ENCODE measurements around the gene CDH4.
A peak's percentile ranks its signal among the peaks of the same experiment; 100 is the strongest.

Gene CDH4

DNA sequence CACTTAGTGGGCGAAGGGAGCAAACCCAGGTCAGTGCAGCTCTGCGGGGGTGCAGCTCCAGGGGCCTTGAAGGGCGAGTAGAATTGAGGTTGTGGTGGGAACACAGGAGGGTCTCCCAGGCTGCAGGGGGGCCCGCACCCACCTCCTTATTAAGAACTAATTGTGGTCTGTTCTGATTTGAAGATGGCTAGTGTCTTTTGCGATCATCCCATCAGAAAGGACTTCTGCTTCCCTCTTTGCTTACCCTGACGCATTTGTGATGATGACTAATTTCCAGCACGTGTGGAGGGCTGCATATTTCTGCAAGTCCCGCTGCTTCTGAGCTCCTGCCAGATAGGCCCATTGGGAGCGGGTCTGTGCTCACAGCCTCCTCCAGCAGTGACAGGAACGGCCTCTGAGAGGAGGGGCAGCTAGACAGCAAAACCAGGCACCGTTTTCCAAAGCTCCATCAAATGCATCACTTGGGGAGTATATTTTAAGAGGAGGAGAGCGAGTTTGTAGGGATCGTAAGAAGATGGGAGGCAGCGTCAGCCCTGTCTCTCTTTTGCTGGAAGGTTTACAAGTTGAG is 268.9 kb downstream of the CDH4 start:
- Histone ChIP-seq H3K36me3 (ENCODE audit: control insufficient read depth in 2 of 2, insufficient read depth in 1 of 2, low read length in 2 of 2) (no peaks in the 10 kb centered on the region), H3K27ac (ENCODE audit: extremely low read depth, low read depth, low read length) (no peak overlapping the region), H3K9me3 (ENCODE audit: control insufficient read depth, insufficient read depth, low read depth, low read length) (no peaks in the 10 kb centered on the region), H3K4me1 (ENCODE audit: control insufficient read depth, insufficient read depth, low read length) (no peaks in the 10 kb centered on the region), H3K4me3 (ENCODE audit: low read depth, low read length) (no peak overlapping the region)
- CTCF ChIA-PET = no interaction called here
- no peak for TF ChIP-seq ZNF292 (tag by site-specific recombination; IDR thresholded peaks at IDR 0.05; ENCODE audit: borderline replicate concordance, low read depth)
- TF ChIP-seq, protein P1, sequence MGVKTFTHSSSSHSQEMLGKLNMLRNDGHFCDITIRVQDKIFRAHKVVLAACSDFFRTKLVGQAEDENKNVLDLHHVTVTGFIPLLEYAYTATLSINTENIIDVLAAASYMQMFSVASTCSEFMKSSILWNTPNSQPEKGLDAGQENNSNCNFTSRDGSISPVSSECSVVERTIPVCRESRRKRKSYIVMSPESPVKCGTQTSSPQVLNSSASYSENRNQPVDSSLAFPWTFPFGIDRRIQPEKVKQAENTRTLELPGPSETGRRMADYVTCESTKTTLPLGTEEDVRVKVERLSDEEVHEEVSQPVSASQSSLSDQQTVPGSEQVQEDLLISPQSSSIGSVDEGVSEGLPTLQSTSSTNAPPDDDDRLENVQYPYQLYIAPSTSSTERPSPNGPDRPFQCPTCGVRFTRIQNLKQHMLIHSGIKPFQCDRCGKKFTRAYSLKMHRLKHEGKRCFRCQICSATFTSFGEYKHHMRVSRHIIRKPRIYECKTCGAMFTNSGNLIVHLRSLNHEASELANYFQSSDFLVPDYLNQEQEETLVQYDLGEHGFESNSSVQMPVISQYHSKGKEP (tag by site-specific recombination; IDR thresholded peaks at IDR 0.05) = peak; percentile 73; the same call in 1 of the 2 replicates
- TF ChIP-seq ZIC2 (tag by site-specific recombination; IDR thresholded peaks at IDR 0.05) = peak; percentile 35; the same call in 1 of the 2 replicates
- POLR2A ChIA-PET = no interaction called here

DNA sequence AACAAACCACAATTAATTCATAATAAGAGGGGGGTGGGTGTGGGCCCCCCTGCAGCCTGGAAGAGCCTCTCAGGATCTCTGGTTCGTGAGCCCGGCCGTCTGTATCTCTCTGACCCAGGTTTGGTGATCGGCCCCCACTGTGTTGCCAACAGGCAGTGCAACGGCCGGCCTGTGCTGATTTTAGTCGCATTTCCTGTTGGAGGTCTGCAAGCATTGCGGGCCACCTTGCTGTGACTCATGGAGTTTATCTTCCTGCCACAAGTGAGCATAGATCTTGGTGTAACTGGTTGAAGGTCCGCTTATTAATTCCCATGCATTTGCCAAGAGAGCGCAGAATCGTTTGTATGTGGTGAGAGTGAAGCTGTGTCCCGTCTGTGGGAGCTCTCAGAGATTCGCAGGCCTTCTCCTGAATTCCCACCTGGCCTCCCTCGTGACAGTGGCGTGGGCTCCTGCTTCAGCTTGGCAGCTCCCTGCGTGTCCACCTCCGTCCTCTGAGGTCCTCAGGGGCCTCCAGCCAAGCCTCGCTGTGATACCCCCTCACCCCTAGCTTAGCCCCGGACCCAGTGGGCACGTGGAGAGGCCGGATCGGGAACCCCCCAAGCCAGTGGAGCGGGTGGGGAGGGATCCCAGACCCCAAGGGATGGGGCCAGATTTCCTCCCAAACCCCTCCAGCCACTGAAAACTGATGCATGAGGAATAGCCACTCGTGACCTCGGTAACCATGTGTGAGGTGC is 269.8 kb downstream of the CDH4 start:
- H3K9me3 ChIP-seq (ENCODE audit: control insufficient read depth, insufficient read depth, low read depth, low read length) = no peaks in the 10 kb centered on the region
- POLR2A ChIA-PET = no interaction called here
- H3K4me3 ChIP-seq (ENCODE audit: low read depth, low read length) = no peak overlapping the region
- H3K36me3 ChIP-seq (ENCODE audit: control insufficient read depth in 2 of 2, insufficient read depth in 1 of 2, low read length in 2 of 2) = no peaks in the 10 kb centered on the region
- CTCF ChIA-PET = no interaction called here
- TF ChIP-seq ZNF777 (tag by site-specific recombination; IDR thresholded peaks at IDR 0.05; ENCODE audit: borderline replicate concordance) (no peak), ZNF530 (tag by site-specific recombination; IDR thresholded peaks at IDR 0.05; ENCODE audit: low read depth) (no peak), HOXC10 (CRISPR knock-in tag; IDR thresholded peaks at IDR 0.05) (no peak), PRDM1 (tag by site-specific recombination; IDR thresholded peaks at IDR 0.05) (no peak), ZNF544 (tag by site-specific recombination; IDR thresholded peaks at IDR 0.05) (no peak), ZNF335 (tag by site-specific recombination; conservative IDR thresholded peaks at IDR 0.05) (no peak), ZNF133 (tag by site-specific recombination; IDR thresholded peaks at IDR 0.05) (no peak), ZNF37A (tag by site-specific recombination; IDR thresholded peaks at IDR 0.05) (no peak), GFI1B (tag by site-specific recombination; IDR thresholded peaks at IDR 0.05) (no peak), ZNF248 (tag by site-specific recombination; IDR thresholded peaks at IDR 0.05) (no peak), KLF8 (tag by site-specific recombination; IDR thresholded peaks at IDR 0.05) (no peak), ZNF169 (tag by site-specific recombination; IDR thresholded peaks at IDR 0.05) (no peak)
- TF ChIP-seq, protein P2, sequence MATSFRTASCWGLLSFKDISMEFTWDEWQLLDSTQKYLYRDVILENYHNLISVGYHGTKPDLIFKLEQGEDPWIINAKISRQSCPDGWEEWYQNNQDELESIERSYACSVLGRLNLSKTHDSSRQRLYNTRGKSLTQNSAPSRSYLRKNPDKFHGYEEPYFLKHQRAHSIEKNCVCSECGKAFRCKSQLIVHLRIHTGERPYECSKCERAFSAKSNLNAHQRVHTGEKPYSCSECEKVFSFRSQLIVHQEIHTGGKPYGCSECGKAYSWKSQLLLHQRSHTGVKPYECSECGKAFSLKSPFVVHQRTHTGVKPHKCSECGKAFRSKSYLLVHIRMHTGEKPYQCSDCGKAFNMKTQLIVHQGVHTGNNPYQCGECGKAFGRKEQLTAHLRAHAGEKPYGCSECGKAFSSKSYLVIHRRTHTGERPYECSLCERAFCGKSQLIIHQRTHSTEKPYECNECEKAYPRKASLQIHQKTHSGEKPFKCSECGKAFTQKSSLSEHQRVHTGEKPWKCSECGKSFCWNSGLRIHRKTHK (tag by site-specific recombination; IDR thresholded peaks at IDR 0.05) = no peak
- TF ChIP-seq, protein P3, sequence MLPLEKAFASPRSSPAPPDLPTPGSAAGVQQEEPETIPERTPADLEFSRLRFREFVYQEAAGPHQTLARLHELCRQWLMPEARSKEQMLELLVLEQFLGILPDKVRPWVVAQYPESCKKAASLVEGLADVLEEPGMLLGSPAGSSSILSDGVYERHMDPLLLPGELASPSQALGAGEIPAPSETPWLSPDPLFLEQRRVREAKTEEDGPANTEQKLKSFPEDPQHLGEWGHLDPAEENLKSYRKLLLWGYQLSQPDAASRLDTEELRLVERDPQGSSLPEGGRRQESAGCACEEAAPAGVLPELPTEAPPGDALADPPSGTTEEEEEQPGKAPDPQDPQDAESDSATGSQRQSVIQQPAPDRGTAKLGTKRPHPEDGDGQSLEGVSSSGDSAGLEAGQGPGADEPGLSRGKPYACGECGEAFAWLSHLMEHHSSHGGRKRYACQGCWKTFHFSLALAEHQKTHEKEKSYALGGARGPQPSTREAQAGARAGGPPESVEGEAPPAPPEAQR (tag by site-specific recombination; IDR thresholded peaks at IDR 0.05) = no peak
- H3K27ac ChIP-seq (ENCODE audit: extremely low read depth, low read depth, low read length) = no peak overlapping the region
- no peaks in the 10 kb centered on the region for H3K4me1 ChIP-seq (ENCODE audit: control insufficient read depth, insufficient read depth, low read length)
